Measurements from ENCODE around the gene SLC25A2. TPM values are rescaled to one million over a fixed set of nuclear protein-coding genes. Genes with fewer than 3 reads are reported as not detected.

The SLC25A2 gene
- total and polyA plus RNA-seq, 2 of the 13 experiments (the other 11 are each of a cell fraction or from before 2014, with no cell fraction given), result 0.13 TPM; not detected in 1

DNA sequence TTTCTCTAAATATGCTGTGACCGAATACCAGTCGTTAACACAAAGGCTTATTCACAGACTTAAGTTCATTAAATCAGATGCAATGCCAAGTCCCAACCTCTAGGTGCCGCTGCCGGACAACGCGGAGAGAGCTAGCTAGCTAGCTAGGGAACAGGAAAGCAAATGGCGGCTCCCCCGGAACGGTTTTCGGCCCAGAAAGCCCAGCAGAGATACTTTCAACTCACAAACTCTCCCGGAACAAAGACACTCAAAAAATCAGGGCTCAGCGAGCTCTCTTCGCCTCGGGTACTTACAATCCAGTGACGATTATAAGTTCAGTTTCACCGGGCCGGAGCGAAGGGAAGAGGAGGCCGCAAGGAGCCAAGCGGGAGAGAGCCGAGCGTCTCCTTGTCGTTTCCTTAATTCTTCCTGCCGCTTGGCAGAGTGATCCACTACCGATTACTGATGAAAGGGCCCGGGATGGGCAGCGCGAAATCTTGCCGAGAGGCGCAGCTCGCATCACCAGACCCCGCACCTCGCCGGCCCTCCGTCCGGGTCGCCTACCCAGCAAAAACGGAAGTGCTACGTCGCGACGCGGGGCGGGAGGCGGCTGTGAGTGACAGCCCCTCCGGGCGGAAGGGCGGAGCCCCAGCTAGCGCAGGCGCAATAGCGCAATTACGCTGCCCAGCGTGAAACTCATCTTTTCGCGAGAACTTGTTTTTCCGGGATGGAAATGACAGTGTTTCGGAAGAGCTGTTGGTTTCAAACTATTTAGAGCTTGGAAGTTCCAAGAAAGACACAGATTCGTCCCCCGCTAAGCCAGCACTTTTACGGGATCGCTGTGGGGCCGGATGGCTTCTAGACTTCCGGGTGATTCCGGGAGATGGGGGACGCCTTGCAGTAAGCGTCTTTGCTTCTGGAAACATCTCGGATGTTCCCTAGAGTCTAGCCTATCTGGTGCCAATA, 16.6 kb upstream of the SLC25A2 start, which contains the start of gene TAF7 (continued):
- TF ChIP-seq JARID2 (CRISPR knock-in tag; IDR thresholded peaks at IDR 0.05; ENCODE audit: insufficient replicate concordance) (no peak), SP140L (CRISPR knock-in tag; IDR thresholded peaks at IDR 0.05; ENCODE audit: borderline replicate concordance) (0 out of 2 replicates have a peak, but pooled peaks have one; percentile 48), ARID2 (CRISPR knock-in tag; IDR thresholded peaks at IDR 0.05; ENCODE audit: borderline replicate concordance) (0 out of 2 replicates have a peak, but pooled peaks have one; percentile 28), RBFOX2 (IDR thresholded peaks at IDR 0.05; ENCODE audit: low read depth, low read length) (peak; percentile 97), ZSCAN9 (CRISPR knock-in tag; IDR thresholded peaks at IDR 0.05; ENCODE audit: borderline replicate concordance) (peak; percentile 6; the same call in 1 of the 2 replicates), NRL (CRISPR knock-in tag; IDR thresholded peaks at IDR 0.05; ENCODE audit: borderline replicate concordance) (peak; percentile 80; the same call in 1 of the 2 replicates), KMT2B (CRISPR knock-in tag; IDR thresholded peaks at IDR 0.05) (peak; percentile 77), DNMT3B (CRISPR knock-in tag; conservative IDR thresholded peaks at IDR 0.05) (peak; percentile 74; the same call in 1 of the 2 replicates), ZNF44 (CRISPR knock-in tag; IDR thresholded peaks at IDR 0.05) (peak; percentile 42), NFYB (CRISPR knock-in tag; IDR thresholded peaks at IDR 0.05) (no peak), KLF16 (CRISPR knock-in tag; IDR thresholded peaks at IDR 0.05) (0 out of 4 replicates have a peak, but pooled peaks of 1 of the 2 experiments have one; percentile 40), ZEB1 (IDR thresholded peaks at IDR 0.05; ENCODE audit: insufficient replicate concordance, low read depth) (no peak), POLR2AphosphoS2 (IDR thresholded peaks at IDR 0.05; ENCODE audit: low read depth, low read length) (0 out of 2 replicates have a peak, but pooled peaks have one; percentile 65), MEF2D (CRISPR knock-in tag; IDR thresholded peaks at IDR 0.05) (peak; percentile 43; the same call in 1 of the 2 replicates), KMT2A (CRISPR knock-in tag; IDR thresholded peaks at IDR 0.05) (0 out of 2 replicates have a peak, but pooled peaks have one; percentile 32), CAMTA2 (CRISPR knock-in tag; IDR thresholded peaks at IDR 0.05; ENCODE audit: borderline replicate concordance) (no peak), FOXJ3 (CRISPR knock-in tag; IDR thresholded peaks at IDR 0.05; ENCODE audit: borderline replicate concordance) (peak; percentile 37; the same call in 1 of the 2 replicates), CCAR2 (optimal IDR thresholded peaks at IDR 0.05; ENCODE audit: low read depth, low read length) (no peak), NR3C1 (CRISPR knock-in tag; IDR thresholded peaks at IDR 0.05) (no peak)
- TF ChIP-seq, protein P1, sequence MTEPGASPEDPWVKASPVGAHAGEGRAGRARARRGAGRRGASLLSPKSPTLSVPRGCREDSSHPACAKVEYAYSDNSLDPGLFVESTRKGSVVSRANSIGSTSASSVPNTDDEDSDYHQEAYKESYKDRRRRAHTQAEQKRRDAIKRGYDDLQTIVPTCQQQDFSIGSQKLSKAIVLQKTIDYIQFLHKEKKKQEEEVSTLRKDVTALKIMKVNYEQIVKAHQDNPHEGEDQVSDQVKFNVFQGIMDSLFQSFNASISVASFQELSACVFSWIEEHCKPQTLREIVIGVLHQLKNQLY (CRISPR knock-in tag; IDR thresholded peaks at IDR 0.05), result no peak
- TF ChIP-seq, protein P2, sequence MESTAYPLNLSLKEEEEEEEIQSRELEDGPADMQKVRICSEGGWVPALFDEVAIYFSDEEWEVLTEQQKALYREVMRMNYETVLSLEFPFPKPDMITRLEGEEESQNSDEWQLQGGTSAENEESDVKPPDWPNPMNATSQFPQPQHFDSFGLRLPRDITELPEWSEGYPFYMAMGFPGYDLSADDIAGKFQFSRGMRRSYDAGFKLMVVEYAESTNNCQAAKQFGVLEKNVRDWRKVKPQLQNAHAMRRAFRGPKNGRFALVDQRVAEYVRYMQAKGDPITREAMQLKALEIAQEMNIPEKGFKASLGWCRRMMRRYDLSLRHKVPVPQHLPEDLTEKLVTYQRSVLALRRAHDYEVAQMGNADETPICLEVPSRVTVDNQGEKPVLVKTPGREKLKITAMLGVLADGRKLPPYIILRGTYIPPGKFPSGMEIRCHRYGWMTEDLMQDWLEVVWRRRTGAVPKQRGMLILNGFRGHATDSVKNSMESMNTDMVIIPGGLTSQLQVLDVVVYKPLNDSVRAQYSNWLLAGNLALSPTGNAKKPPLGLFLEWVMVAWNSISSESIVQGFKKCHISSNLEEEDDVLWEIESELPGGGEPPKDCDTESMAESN (CRISPR knock-in tag; conservative IDR thresholded peaks at IDR 0.05), result peak; percentile 80
- TF ChIP-seq, protein P3, sequence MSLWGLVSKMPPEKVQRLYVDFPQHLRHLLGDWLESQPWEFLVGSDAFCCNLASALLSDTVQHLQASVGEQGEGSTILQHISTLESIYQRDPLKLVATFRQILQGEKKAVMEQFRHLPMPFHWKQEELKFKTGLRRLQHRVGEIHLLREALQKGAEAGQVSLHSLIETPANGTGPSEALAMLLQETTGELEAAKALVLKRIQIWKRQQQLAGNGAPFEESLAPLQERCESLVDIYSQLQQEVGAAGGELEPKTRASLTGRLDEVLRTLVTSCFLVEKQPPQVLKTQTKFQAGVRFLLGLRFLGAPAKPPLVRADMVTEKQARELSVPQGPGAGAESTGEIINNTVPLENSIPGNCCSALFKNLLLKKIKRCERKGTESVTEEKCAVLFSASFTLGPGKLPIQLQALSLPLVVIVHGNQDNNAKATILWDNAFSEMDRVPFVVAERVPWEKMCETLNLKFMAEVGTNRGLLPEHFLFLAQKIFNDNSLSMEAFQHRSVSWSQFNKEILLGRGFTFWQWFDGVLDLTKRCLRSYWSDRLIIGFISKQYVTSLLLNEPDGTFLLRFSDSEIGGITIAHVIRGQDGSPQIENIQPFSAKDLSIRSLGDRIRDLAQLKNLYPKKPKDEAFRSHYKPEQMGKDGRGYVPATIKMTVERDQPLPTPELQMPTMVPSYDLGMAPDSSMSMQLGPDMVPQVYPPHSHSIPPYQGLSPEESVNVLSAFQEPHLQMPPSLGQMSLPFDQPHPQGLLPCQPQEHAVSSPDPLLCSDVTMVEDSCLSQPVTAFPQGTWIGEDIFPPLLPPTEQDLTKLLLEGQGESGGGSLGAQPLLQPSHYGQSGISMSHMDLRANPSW (CRISPR knock-in tag; IDR thresholded peaks at IDR 0.05; ENCODE audit: borderline replicate concordance), result 0 out of 2 replicates have a peak, but pooled peaks have one; percentile 13
- TF ChIP-seq, protein P4, sequence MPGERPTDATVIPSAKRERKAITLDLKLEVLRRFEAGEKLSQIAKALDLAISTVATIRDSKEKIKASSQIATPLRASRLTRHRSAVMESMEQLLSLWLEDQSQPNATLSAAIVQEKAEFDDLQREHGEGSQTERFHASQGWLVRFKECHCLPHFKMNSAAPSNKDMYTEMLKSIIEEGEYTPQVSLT (CRISPR knock-in tag; IDR thresholded peaks at IDR 0.05; ENCODE audit: borderline replicate concordance, low read depth), result 0 out of 2 replicates have a peak, but pooled peaks have one; percentile 44
